H9 (cell line): ENCODE data around the gene ARAF. TPM values are rescaled to one million over a fixed set of nuclear protein-coding genes. Genes with fewer than 3 reads are reported as not detected.

Experiments used
- DNase-seq: peaks from one replicate; pipeline ENCODE4 v3.0.0-alpha.2; 2017
- H2AFZ ChIP-seq: one replicate; pipeline ENCODE4 v1.6.1; 2013; ENCODE audit warnings: mild to moderate bottlenecking, low read length, control low read depth, moderate library complexity
- H2AK5ac ChIP-seq: 2 replicates; pipeline ENCODE4 v1.6.1; 2013; ENCODE audit warnings: low read length, control low read depth, mixed read lengths; ENCODE audit not compliant: insufficient read length
- H2BK120ac ChIP-seq: one replicate; pipeline ENCODE4 v1.6.1; 2013; ENCODE audit warnings: low read depth, mild to moderate bottlenecking, low read length, control low read depth, inconsistent platforms; ENCODE audit not compliant: poor library complexity, severe bottlenecking
- H2BK12ac ChIP-seq: 2 replicates; pipeline ENCODE4 v1.6.1; 2013; ENCODE audit warnings: low read length, control low read depth, mixed read lengths, low read depth; ENCODE audit not compliant: insufficient read length
- H2BK15ac ChIP-seq: 2 replicates; pipeline ENCODE4 v1.6.1; 2013; ENCODE audit warnings: low read depth, low read length, control low read depth
- H2BK20ac ChIP-seq: one replicate; pipeline ENCODE4 v1.6.1; 2013; ENCODE audit warnings: low read depth, mild to moderate bottlenecking, low read length, control low read depth, inconsistent platforms; ENCODE audit not compliant: poor library complexity, severe bottlenecking
- H2BK5ac ChIP-seq: 2 replicates; pipeline ENCODE4 v1.6.1; 2013; ENCODE audit warnings: low read length, control low read depth, mixed read lengths; ENCODE audit not compliant: insufficient read length
- H3K14ac ChIP-seq: 2 replicates; pipeline ENCODE4 v1.6.1; 2013; ENCODE audit warnings: low read length, control low read depth; ENCODE audit not compliant: insufficient read depth
- H3K18ac ChIP-seq: 2 replicates; pipeline ENCODE4 v1.6.1; 2013; ENCODE audit warnings: low read depth, mild to moderate bottlenecking, mixed read lengths, low read length, control low read depth; ENCODE audit not compliant: insufficient read length
- H3K23ac ChIP-seq: 2 replicates; pipeline ENCODE4 v1.6.1; 2013; ENCODE audit warnings: low read length, control low read depth, mixed read lengths, low read depth; ENCODE audit not compliant: insufficient read length
- H3K23me2 ChIP-seq: 2 replicates; pipeline ENCODE4 v1.6.1; 2013; ENCODE audit warnings: low read depth, mild to moderate bottlenecking, mixed read lengths, low read length, control low read depth; ENCODE audit not compliant: insufficient read length, poor library complexity, severe bottlenecking
- H3K27ac ChIP-seq: 2 replicates; pipeline ENCODE4 v1.5.1; 2013; ENCODE audit warnings: low read length, control low read depth, mixed read lengths, low read depth; ENCODE audit not compliant: insufficient read length
- H3K27me3 ChIP-seq: 2 replicates; pipeline ENCODE4 v1.6.1; 2013; ENCODE audit warnings: low read length, control low read depth, inconsistent platforms; ENCODE audit not compliant: insufficient read depth
- H3K4ac ChIP-seq: 2 replicates; pipeline ENCODE4 v1.6.1; 2013; ENCODE audit warnings: low read depth, mild to moderate bottlenecking, control low read depth, inconsistent platforms, low read length, moderate library complexity
- H3K4me1 ChIP-seq: 2 replicates; pipeline ENCODE4 v1.6.1; 2013; ENCODE audit warnings: low read length, control low read depth, inconsistent platforms; ENCODE audit not compliant: insufficient read depth
- H3K4me2 ChIP-seq: 2 replicates; pipeline ENCODE4 v1.6.1; 2013; ENCODE audit warnings: low read length, control low read depth, mixed read lengths; ENCODE audit not compliant: insufficient read length, insufficient read depth
- H3K56ac ChIP-seq: 2 replicates; pipeline ENCODE4 v1.6.1; 2013; ENCODE audit warnings: low read depth, mild to moderate bottlenecking, mixed read lengths, low read length, control low read depth; ENCODE audit not compliant: insufficient read length
- H3K79me1 ChIP-seq: 2 replicates; pipeline ENCODE4 v1.6.1; 2013; ENCODE audit warnings: low read depth, mild to moderate bottlenecking, moderate library complexity, low read length, control low read depth, inconsistent platforms; ENCODE audit not compliant: insufficient read depth, poor library complexity, severe bottlenecking
- H3K79me2 ChIP-seq: 2 replicates; pipeline ENCODE4 v1.6.1; 2013; ENCODE audit warnings: low read length, control low read depth, inconsistent platforms; ENCODE audit not compliant: insufficient read depth
- H3K9ac ChIP-seq: 2 replicates; pipeline ENCODE4 v1.6.1; 2013; ENCODE audit warnings: low read length, control low read depth, mixed read lengths; ENCODE audit not compliant: insufficient read length; ENCODE audit errors: extremely low read depth
- H3K9me3 ChIP-seq: one replicate; pipeline ENCODE4 v1.6.1; 2013; ENCODE audit warnings: low read depth, low read length, inconsistent platforms; ENCODE audit not compliant: control insufficient read depth
- H3T11ph ChIP-seq: one replicate; pipeline ENCODE4 v1.6.1; 2013; ENCODE audit warnings: mild to moderate bottlenecking, low read length, control low read depth, inconsistent platforms
- H4K20me1 ChIP-seq: one replicate; pipeline ENCODE4 v1.6.1; 2013; ENCODE audit not compliant: control insufficient read depth, insufficient read length, insufficient read depth
- H4K5ac ChIP-seq: 2 replicates; pipeline ENCODE4 v1.6.1; 2013; ENCODE audit warnings: low read depth, mild to moderate bottlenecking, mixed read lengths, low read length, control low read depth; ENCODE audit not compliant: insufficient read length
- H4K8ac ChIP-seq: replicated peaks from 2 replicates; pipeline ENCODE4 v1.6.1; 2013; ENCODE audit warnings: low read length, control low read depth, mixed read lengths, low read depth; ENCODE audit not compliant: insufficient read length
- H4K91ac ChIP-seq: 2 replicates; pipeline ENCODE4 v1.6.1; 2013; ENCODE audit warnings: low read depth, mild to moderate bottlenecking, moderate library complexity, mixed read lengths, low read length, control low read depth; ENCODE audit not compliant: insufficient read length
- H3K27ac Mint-ChIP-seq, 3 experiments: 2 replicates in 2 of 3; 3 replicates in 1 of 3; pipeline ENCODE4 v1.8.0; 2020 to 2021; ENCODE audit warnings: mixed read lengths in 3 of 3, mild to moderate bottlenecking in 1 of 3, moderate library complexity in 1 of 3
- H3K27me3 Mint-ChIP-seq: 2 replicates; pipeline ENCODE4 v1.8.0; 2021; ENCODE audit warnings: low read depth, mild to moderate bottlenecking, moderate library complexity, mixed read lengths
- H3K36me3 Mint-ChIP-seq, 3 experiments: 2 replicates in 2 of 3; 3 replicates in 1 of 3; pipeline ENCODE4 v1.8.0; 2020 to 2021; ENCODE audit warnings: low read depth in 3 of 3, mixed read lengths in 3 of 3; ENCODE audit not compliant: insufficient read depth in 1 of 3
- H3K4me1 Mint-ChIP-seq, 2 experiments: 2 replicates each; pipeline ENCODE4 v1.8.0; 2020; ENCODE audit warnings: mixed read lengths in 2 of 2
- H3K4me3 Mint-ChIP-seq, 2 experiments: 2 replicates in 1 of 2; 3 replicates in 1 of 2; pipeline ENCODE4 v1.8.0; 2020 to 2021; ENCODE audit warnings: mild to moderate bottlenecking in 2 of 2, mixed read lengths in 2 of 2, moderate library complexity in 1 of 2
- H3K9me3 Mint-ChIP-seq, 2 experiments: 2 replicates in 1 of 2; 3 replicates in 1 of 2; pipeline ENCODE4 v1.8.0; 2020; ENCODE audit warnings: mild to moderate bottlenecking in 2 of 2, mixed read lengths in 2 of 2, moderate library complexity in 1 of 2
- CTCF ChIP-seq: fragments of 200-600 bp; sonication (generic); conservative IDR thresholded peaks from 3 replicates; pipeline ENCODE4 v1.8.0; 2021; ENCODE audit warnings: antibody characterized with exemption, mild to moderate bottlenecking
- WGBS: extraction: QIAGEN DNeasy Blood & Tissue Kit; methylation state at CpG from one replicate; pipeline ENCODE4 v1.1.7; 2013; ENCODE audit warnings: missing lambda C conversion rate, low lambda C conversion rate, mixed read lengths; ENCODE audit not compliant: insufficient read length; ENCODE audit errors: extremely low coverage; 5-methylcytosine and 5-hydroxymethylcytosine counted together
- total RNA-seq: library from RNA; stranded (reverse); gene quantifications from 2 replicates; pipeline ENCODE4 v1.2.1, GENCODE V29; 2021

ARAF gene
- total RNA-seq, 1 experiment from 2014 or later, result 48.1 TPM

GRCh38 chrX:47614618-47615017 is 53.6 kb downstream of the ARAF start:
- H2BK20ac ChIP-seq, result no peak overlapping the region

More at GRCh38 chrX:47614618-47615017, 53.6 kb downstream of the ARAF start:
- Histone ChIP-seq H2AK5ac (no peak overlapping the region), H3K9me3 (peaks cover 44% of the 10 kb centered on the region), H3K23me2 (peaks cover 3% of the 10 kb centered on the region), H3K18ac (no peak overlapping the region), H3K79me2 (no peaks in the 10 kb centered on the region), H4K91ac (no peak overlapping the region), H2BK12ac (no peak overlapping the region), H3K27ac (no peak overlapping the region), H3K4me1 (no peaks in the 10 kb centered on the region; the same call in 1 of the 2 replicates), H3K27me3 (no peaks in the 10 kb centered on the region), H2BK5ac (no peak overlapping the region), H3K56ac (no peak overlapping the region), H2BK15ac (no peak overlapping the region), H4K8ac (no peak overlapping the region), H2AFZ (no peak overlapping the region), H3K79me1 (no peaks in the 10 kb centered on the region), H3K14ac (no peak overlapping the region), H3K4me2 (no peak overlapping the region), H2BK120ac (no peak overlapping the region), H4K5ac (no peak overlapping the region), H3K23ac (no peak overlapping the region), H3K9ac (no peak overlapping the region), H3K4ac (no peak overlapping the region), H3T11ph (no peak overlapping the region), H4K20me1 (no peaks in the 10 kb centered on the region)
- H3K36me3 Mint-ChIP-seq, result peaks cover 0 to 15% (median 9%) of the 10 kb centered on the region in 3 experiments; a peak in 5 of 7 replicates
- no peak for TF ChIP-seq CTCF
- DNase-seq, result no peak
- peaks cover 5 to 9% of the 10 kb centered on the region in 2 experiments; a peak in 3 of 4 replicates for H3K4me1 Mint-ChIP-seq
- H3K9me3 Mint-ChIP-seq, result peaks cover 82 to 83% of the 10 kb centered on the region in 2 experiments
- H3K27me3 Mint-ChIP-seq, result peaks cover 6% of the 10 kb centered on the region
- H3K4me3 Mint-ChIP-seq, result no peak overlapping the region
- no peak overlapping the region for H3K27ac Mint-ChIP-seq
- WGBS, result no CpG with 5 or more reads among the region's 5 CpGs
